GM19239 (cell line): ENCODE data around the gene NEDD4.
"Not testable (repeated sequence)": the region's sequence is repeated elsewhere in the genome, so short reads cannot be mapped to it uniquely, and the experiment has no call there.

Experiments
- DNase-seq: peaks from one replicate; pipeline ENCODE4 v3.0.0; 2011; ENCODE audit warnings: low spot score; ENCODE audit not compliant: insufficient read length
- FAIRE-seq: peaks from 2 replicates; lab custom pipeline; 2011; peaks lifted over from hg19 to GRCh38; lab: Jason Lieb, UNC

NEDD4 gene

GRCh38 chr15:55902981-55903380 lies 90.4 kb downstream of the NEDD4 start:
- FAIRE-seq = no peak
- DNase-seq = no peak

GRCh38 chr15:55900019-55900418 lies 93.4 kb downstream of the NEDD4 start:
- FAIRE-seq = no peak
- no peak for DNase-seq

GRCh38 chr15:55899537-55899936 lies 93.9 kb downstream of the NEDD4 start:
- no peak for DNase-seq
- FAIRE-seq = no peak

GRCh38 chr15:55897560-55898336 lies 95.7 kb downstream of the NEDD4 start:
- FAIRE-seq (no peak), DNase-seq (peak; percentile 10)

- FAIRE-seq = no peak
Measured at GRCh38 chr15:55894399-55894965, 98.9 kb downstream of the NEDD4 start.

GRCh38 chr15:55893852-55894251 lies 99.6 kb downstream of the NEDD4 start:
- DNase-seq (no peak), FAIRE-seq (no peak)

More at GRCh38 chr15:55894399-55894965, 98.9 kb downstream of the NEDD4 start:
- no peak for DNase-seq

GRCh38 chr15:55891196-55891595 lies 102.2 kb downstream of the NEDD4 start:
- FAIRE-seq (no peak), DNase-seq (no peak)

- FAIRE-seq = no peak
Measured at GRCh38 chr15:55884223-55884622, 109.2 kb downstream of the NEDD4 start.

GRCh38 chr15:55879181-55879580 lies 114.2 kb downstream of the NEDD4 start:
- FAIRE-seq = no peak
- no peak for DNase-seq

More at GRCh38 chr15:55884223-55884622, 109.2 kb downstream of the NEDD4 start:
- DNase-seq = no peak

GRCh38 chr15:55873024-55873720 lies 120.2 kb downstream of the NEDD4 start:
- DNase-seq = no peak
- no peak for FAIRE-seq

- no peak for DNase-seq
- FAIRE-seq = no peak
Measured at GRCh38 chr15:55872471-55872870, 120.9 kb downstream of the NEDD4 start.

GRCh38 chr15:55869660-55870059 lies 123.8 kb downstream of the NEDD4 start:
- FAIRE-seq = no peak
- DNase-seq = no peak

GRCh38 chr15:55868707-55869106 lies 124.7 kb downstream of the NEDD4 start:
- FAIRE-seq (no peak), DNase-seq (no peak)

GRCh38 chr15:55868291-55868690 lies 125.1 kb downstream of the NEDD4 start:
- FAIRE-seq, DNase-seq: not testable (repeated sequence)

- DNase-seq (no peak), FAIRE-seq (no peak)
Measured at GRCh38 chr15:55863911-55864310, 129.5 kb downstream of the NEDD4 start.

- FAIRE-seq = no peak
- no peak for DNase-seq
Measured at GRCh38 chr15:55861115-55861514, 132.3 kb downstream of the NEDD4 start.

- DNase-seq (no peak), FAIRE-seq (no peak)
Measured at GRCh38 chr15:55860468-55860867, 132.9 kb downstream of the NEDD4 start.

- DNase-seq (no peak), FAIRE-seq (no peak)
Measured at GRCh38 chr15:55859681-55860080, 133.7 kb downstream of the NEDD4 start.

- FAIRE-seq = no peak
- DNase-seq = no peak
Measured at GRCh38 chr15:55858661-55859060, 134.8 kb downstream of the NEDD4 start.

GRCh38 chr15:55856506-55857164 lies 136.8 kb downstream of the NEDD4 start:
- DNase-seq = no peak
- FAIRE-seq = no peak

- DNase-seq = no peak
- FAIRE-seq = no peak
Measured at GRCh38 chr15:55853134-55853533, 140.3 kb downstream of the NEDD4 start.
